Measurements from ENCODE around the gene SLC25A15. TPM values are rescaled to one million over a fixed set of nuclear protein-coding genes. Genes with fewer than 3 reads are reported as not detected.

Gene SLC25A15
- total RNA-seq, 1 donor from 2014 or later: 8.3 TPM

- peaks cover 9% of the 10 kb centered on the region for H3K4me1 Mint-ChIP-seq (ENCODE audit: unreplicated experiment)
- no peaks in the 10 kb centered on the region for H3K27me3 Mint-ChIP-seq (ENCODE audit: unreplicated experiment)
- H3K9me3 Mint-ChIP-seq (ENCODE audit: unreplicated experiment): no peaks in the 10 kb centered on the region
- DNase-seq (ENCODE audit: extremely low spot score, unreplicated experiment): no peak
- peak overlapping the region; percentile 77 for H3K4me3 Mint-ChIP-seq (ENCODE audit: unreplicated experiment)
- peak overlapping the region; percentile 83 for H3K27ac Mint-ChIP-seq (ENCODE audit: unreplicated experiment)
- peaks cover 4% of the 10 kb centered on the region for H3K36me3 Mint-ChIP-seq (ENCODE audit: unreplicated experiment)
- no peak for TF ChIP-seq CTCF (IDR thresholded peaks at IDR 0.05)
These were observed 774 bp downstream of the SLC25A15 start for GRCh38 chr13:40790154-40790616.

GRCh38 chr13:40792284-40793051, 3.1 kb downstream of the SLC25A15 start:
- no peak for DNase-seq (ENCODE audit: extremely low spot score, unreplicated experiment)
- peaks cover 9% of the 10 kb centered on the region for H3K4me1 Mint-ChIP-seq (ENCODE audit: unreplicated experiment)
- H3K9me3 Mint-ChIP-seq (ENCODE audit: unreplicated experiment): no peaks in the 10 kb centered on the region
- no peaks in the 10 kb centered on the region for H3K27me3 Mint-ChIP-seq (ENCODE audit: unreplicated experiment)
- no peak for TF ChIP-seq CTCF (IDR thresholded peaks at IDR 0.05)
- H3K27ac Mint-ChIP-seq (ENCODE audit: unreplicated experiment): no peak overlapping the region
- H3K36me3 Mint-ChIP-seq (ENCODE audit: unreplicated experiment): peaks cover 10% of the 10 kb centered on the region
- no peak overlapping the region for H3K4me3 Mint-ChIP-seq (ENCODE audit: unreplicated experiment)

- Mint-ChIP-seq H3K4me3 (ENCODE audit: unreplicated experiment) (no peak overlapping the region), H3K27me3 (ENCODE audit: unreplicated experiment) (no peaks in the 10 kb centered on the region), H3K27ac (ENCODE audit: unreplicated experiment) (no peak overlapping the region), H3K36me3 (ENCODE audit: unreplicated experiment) (peaks cover 13% of the 10 kb centered on the region), H3K4me1 (ENCODE audit: unreplicated experiment) (peaks cover 9% of the 10 kb centered on the region), H3K9me3 (ENCODE audit: unreplicated experiment) (no peaks in the 10 kb centered on the region)
- DNase-seq (ENCODE audit: extremely low spot score, unreplicated experiment): no peak
- no peak for TF ChIP-seq CTCF (IDR thresholded peaks at IDR 0.05)
These were observed 3.9 kb downstream of the SLC25A15 start for GRCh38 chr13:40793339-40793738.

- Mint-ChIP-seq H3K9me3 (ENCODE audit: unreplicated experiment) (no peaks in the 10 kb centered on the region), H3K36me3 (ENCODE audit: unreplicated experiment) (peaks cover 16% of the 10 kb centered on the region), H3K27ac (ENCODE audit: unreplicated experiment) (no peak overlapping the region), H3K4me3 (ENCODE audit: unreplicated experiment) (no peak overlapping the region), H3K27me3 (ENCODE audit: unreplicated experiment) (no peaks in the 10 kb centered on the region), H3K4me1 (ENCODE audit: unreplicated experiment) (peaks cover 9% of the 10 kb centered on the region)
- no peak for TF ChIP-seq CTCF (IDR thresholded peaks at IDR 0.05)
- no peak for DNase-seq (ENCODE audit: extremely low spot score, unreplicated experiment)
These were observed 5.3 kb downstream of the SLC25A15 start for GRCh38 chr13:40794414-40795368.

GRCh38 chr13:40796649-40797048, 7.2 kb downstream of the SLC25A15 start:
- Mint-ChIP-seq H3K9me3 (ENCODE audit: unreplicated experiment) (no peaks in the 10 kb centered on the region), H3K36me3 (ENCODE audit: unreplicated experiment) (peaks cover 16% of the 10 kb centered on the region), H3K4me3 (ENCODE audit: unreplicated experiment) (no peak overlapping the region), H3K27me3 (ENCODE audit: unreplicated experiment) (no peaks in the 10 kb centered on the region), H3K27ac (ENCODE audit: unreplicated experiment) (no peak overlapping the region), H3K4me1 (ENCODE audit: unreplicated experiment) (no peaks in the 10 kb centered on the region)
- TF ChIP-seq CTCF (IDR thresholded peaks at IDR 0.05): no peak
- DNase-seq (ENCODE audit: extremely low spot score, unreplicated experiment): no peak

All from osteocyte (in vitro differentiated cells).